EH (cell line): ENCODE measurements around the gene ZSCAN22.
A peak's percentile ranks its signal among the peaks of the same experiment; 100 is the strongest.
"Not testable (repeated sequence)": the region's sequence is repeated elsewhere in the genome, so short reads cannot be mapped to it uniquely, and the experiment has no call there.

Experiments used
- DNase-seq: peaks from one replicate; pipeline ENCODE4 v3.0.0-alpha.2; 2015; ENCODE audit warnings: low read depth

Gene ZSCAN22

GRCh38 chr19:58318297-58318696 is 8.5 kb upstream of the ZSCAN22 start:
- no peak for DNase-seq

- DNase-seq, result no peak
These were observed 7.6 kb upstream of the ZSCAN22 start for GRCh38 chr19:58319241-58319640.

- no peak for DNase-seq
These were observed 1.3 kb upstream of the ZSCAN22 start for GRCh38 chr19:58325311-58326022.

- no peak for DNase-seq
These were observed 287 bp upstream of the ZSCAN22 start for GRCh38 chr19:58326501-58326913.

- no peak for DNase-seq
These were observed 2.2 kb downstream of the ZSCAN22 start for GRCh38 chr19:58328999-58329398.

GRCh38 chr19:58330458-58330857 is 3.7 kb downstream of the ZSCAN22 start:
- peak; percentile 59 for DNase-seq

- no peak for DNase-seq
These were observed 5.9 kb downstream of the ZSCAN22 start for GRCh38 chr19:58332697-58333096.

GRCh38 chr19:58334691-58335249 is 8.0 kb downstream of the ZSCAN22 start:
- no peak for DNase-seq

- DNase-seq, result no peak
These were observed 8.8 kb downstream of the ZSCAN22 start for GRCh38 chr19:58335630-58336029.

- no peak for DNase-seq
These were observed 9.4 kb downstream of the ZSCAN22 start for GRCh38 chr19:58336216-58336615.

GRCh38 chr19:58336820-58337219 is 10.0 kb downstream of the ZSCAN22 start:
- DNase-seq, result no peak

GRCh38 chr19:58338336-58338735 is 11.5 kb downstream of the ZSCAN22 start:
- DNase-seq, result no peak

- DNase-seq, result no peak
These were observed 12.2 kb downstream of the ZSCAN22 start for GRCh38 chr19:58338825-58339558.

GRCh38 chr19:58345558-58345957 is 18.8 kb downstream of the ZSCAN22 start:
- no peak for DNase-seq

GRCh38 chr19:58346961-58347929 is 20.5 kb downstream of the ZSCAN22 start:
- DNase-seq, result peak; percentile 85

- not testable (repeated sequence) for DNase-seq
These were observed 21.3 kb downstream of the ZSCAN22 start for GRCh38 chr19:58348080-58348479.

GRCh38 chr19:58349590-58349989 is 22.8 kb downstream of the ZSCAN22 start:
- DNase-seq, result no peak

- no peak for DNase-seq
These were observed 23.4 kb downstream of the ZSCAN22 start for GRCh38 chr19:58350001-58350861.

- DNase-seq, result no peak
These were observed 24.2 kb downstream of the ZSCAN22 start for GRCh38 chr19:58350871-58351557.

GRCh38 chr19:58351558-58351878 is 24.7 kb downstream of the ZSCAN22 start:
- DNase-seq, result no peak
